Right renal cortex interstitium (tissue), 3 donors: ENCODE data around the gene LRRC59. TPM values are rescaled to one million over a fixed set of nuclear protein-coding genes. Genes with fewer than 3 reads are reported as not detected.

Source experiments
- DNase-seq, 3 donors: peaks; one replicate each; pipeline ENCODE4 v3.0.0-alpha.2; 2013; ENCODE audit warnings: low read depth in 3 of 3, low spot score in 2 of 3
- polyA plus RNA-seq, 3 donors: library from polyadenylated mRNA; unstranded; fragments of 120-200 nt; gene quantifications; one replicate each; pipeline ENCODE4 v1.2.1, GENCODE V29; 2013; ENCODE audit not compliant: insufficient read length in 3 of 3

The LRRC59 gene
- polyA plus RNA-seq, 3 donors = 60.9 to 64.9 (median 64.6) TPM

GRCh38 chr17:50363217-50364060 lies 33.9 kb downstream of the LRRC59 start:
- no peak for DNase-seq

- DNase-seq = no peak
Measured at GRCh38 chr17:50362661-50363060, 34.7 kb downstream of the LRRC59 start.

- DNase-seq = no peak
Measured at GRCh38 chr17:50361561-50362480, 35.5 kb downstream of the LRRC59 start.

- no peak for DNase-seq
Measured at GRCh38 chr17:50360486-50361115, 36.7 kb downstream of the LRRC59 start.

GRCh38 chr17:50359998-50360461 lies 37.3 kb downstream of the LRRC59 start:
- DNase-seq = no peak

GRCh38 chr17:50359005-50359699 lies 38.2 kb downstream of the LRRC59 start:
- DNase-seq = no peak

GRCh38 chr17:50358177-50358576 lies 39.1 kb downstream of the LRRC59 start:
- no peak for DNase-seq

GRCh38 chr17:50356892-50357510 lies 40.3 kb downstream of the LRRC59 start:
- DNase-seq = no peak

- no peak for DNase-seq
Measured at GRCh38 chr17:50356418-50356817, 40.9 kb downstream of the LRRC59 start.

GRCh38 chr17:50355701-50356341 lies 41.5 kb downstream of the LRRC59 start:
- DNase-seq = no peak

- DNase-seq = no peak
Measured at GRCh38 chr17:50355336-50355700, 42.0 kb downstream of the LRRC59 start.

GRCh38 chr17:50354776-50355175 lies 42.5 kb downstream of the LRRC59 start:
- DNase-seq = no peak

- DNase-seq = no peak
Measured at GRCh38 chr17:50354198-50354597, 43.1 kb downstream of the LRRC59 start.

- DNase-seq = no peak
Measured at GRCh38 chr17:50353600-50354195, 43.6 kb downstream of the LRRC59 start.

- DNase-seq = no peak
Measured at GRCh38 chr17:50352693-50353599, 44.4 kb downstream of the LRRC59 start.

- DNase-seq = no peak
Measured at GRCh38 chr17:50352072-50352692, 45.1 kb downstream of the LRRC59 start.

- DNase-seq = no peak
Measured at GRCh38 chr17:50350733-50351132, 46.6 kb downstream of the LRRC59 start.

GRCh38 chr17:50349243-50349600 lies 48.1 kb downstream of the LRRC59 start:
- no peak for DNase-seq
